Sigmoid colon (tissue), 7 donors: ENCODE data around the gene DMRTC2. TPM values are rescaled to one million over a fixed set of nuclear protein-coding genes. Genes with fewer than 3 reads are reported as not detected.

Experiments used
- DNase-seq: peaks from one replicate; pipeline ENCODE4 v3.0.0-alpha.2; 2019
- H3K27ac ChIP-seq, 4 donors: fragments of 200-600 bp; sonication (generic); one replicate each; pipeline ENCODE4 v1.5.1; 2016 to 2019; ENCODE audit warnings: mild to moderate bottlenecking in 1 of 4
- H3K27me3 ChIP-seq, 3 donors: fragments of 200-600 bp; sonication (generic); one replicate each; pipeline ENCODE4 v1.5.1; 2019; ENCODE audit warnings: mild to moderate bottlenecking in 1 of 3
- H3K36me3 ChIP-seq, 4 donors: fragments of 200-600 bp; sonication (generic); one replicate each; pipeline ENCODE4 v1.5.1; 2016 to 2019
- H3K4me1 ChIP-seq, 4 donors: fragments of 200-600 bp; sonication (generic); one replicate each; pipeline ENCODE4 v1.5.1; 2017 to 2019
- H3K4me3 ChIP-seq, 4 donors: fragments of 200-600 bp; sonication (generic); one replicate each; pipeline ENCODE4 v1.5.1; 2017 to 2019; ENCODE audit warnings: mild to moderate bottlenecking in 2 of 4, moderate library complexity in 1 of 4
- H3K9me3 ChIP-seq, 4 donors: fragments of 200-600 bp in 3 of 4; sonication (generic) in 3 of 4; one replicate each; pipeline versions ENCODE4 v1.5.1 to v1.6.1; 2013 to 2019
- EP300 ChIP-seq, 4 donors: sonication (generic); formaldehyde crosslinking; IDR thresholded peaks; one replicate each; pipeline ENCODE4 v1.6.1; 2017; ENCODE audit warnings: antibody characterized with exemption in 4 of 4
- POLR2A ChIP-seq, 2 donors: fragments of 450-650 bp; IDR thresholded peaks; one replicate each; pipeline ENCODE4 v1.6.1; 2016; ENCODE audit warnings: antibody characterized with exemption in 2 of 2, mild to moderate bottlenecking in 2 of 2, moderate library complexity in 2 of 2
- POLR2AphosphoS5 ChIP-seq, 4 donors: sonication (generic); formaldehyde crosslinking; IDR thresholded peaks; one replicate each; pipeline ENCODE4 v1.6.1; 2017; ENCODE audit warnings: antibody characterized with exemption in 4 of 4
- WGBS, 2 donors: extraction: QIAGEN DNeasy Blood & Tissue Kit; methylation state at CpG; one replicate each; pipeline ENCODE4 v1.1.7; 2013; 5-methylcytosine and 5-hydroxymethylcytosine counted together
- intact Hi-C: fragments of 100-400 bp; cut with DNase I; formaldehyde crosslinking; loops from one replicate; pipeline ENCODE4 v1.15.1; 2023
- polyA plus RNA-seq, 3 donors: library from polyadenylated mRNA; stranded (reverse); fragments of 200-250 nt; gene quantifications; one replicate each; pipeline ENCODE4 v1.2.3, GENCODE V29; 2013
- total RNA-seq, 4 donors: library from RNA; depleted of rRNA; stranded (reverse); fragments of >200 nt; gene quantifications; one replicate each; pipeline ENCODE4 v1.1.0, GENCODE V29; 2016
- TF ChIP-seq, protein P1 (sequence below), 4 experiments: fragments of 450-650 bp in 3 of 4; fragments of 200-600 bp in 1 of 4; IDR thresholded peaks; one replicate each; pipeline ENCODE4 v1.5.1; 2016 to 2019; ENCODE audit warnings: antibody characterized with exemption in 4 of 4, mild to moderate bottlenecking in 3 of 4, moderate library complexity in 2 of 4
- donor health status: healthy with polysubstance abuse.
- donor health status: Bipolar disorder and iron deficiency.
- donor health status: healthy.

The DMRTC2 gene
- total RNA-seq (not detected), polyA plus RNA-seq (not detected)

DNA sequence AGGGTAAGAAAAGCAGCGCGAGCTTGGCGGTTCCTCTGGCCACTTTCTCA is at the start of gene DMRTC2:
DMRTC2 (plus strand) TSS at position 42 of the 50 bp plus-strand sequence. CDS start 2,387 bp downstream, outside the sequence.
- DNase-seq = no peak
- Histone ChIP-seq H3K36me3 (no peaks in the 10 kb centered on the region), H3K27ac (no peak within 1 kb of the TSS), H3K4me1 (no peaks in the 10 kb centered on the region), H3K9me3 (peaks cover 0 to 5% (median 0%) of the 10 kb centered on the region in 4 donors), H3K4me3 (no peak within 1 kb of the TSS), H3K27me3 (peaks cover 0 to 20% (median 0%) of the 10 kb centered on the region in 3 donors)
- intact Hi-C loops = no loop called here
- 96 to 98% methylated on average over 3 of the region's 3 CpGs for WGBS, 2 donors
- TF ChIP-seq, protein P1, sequence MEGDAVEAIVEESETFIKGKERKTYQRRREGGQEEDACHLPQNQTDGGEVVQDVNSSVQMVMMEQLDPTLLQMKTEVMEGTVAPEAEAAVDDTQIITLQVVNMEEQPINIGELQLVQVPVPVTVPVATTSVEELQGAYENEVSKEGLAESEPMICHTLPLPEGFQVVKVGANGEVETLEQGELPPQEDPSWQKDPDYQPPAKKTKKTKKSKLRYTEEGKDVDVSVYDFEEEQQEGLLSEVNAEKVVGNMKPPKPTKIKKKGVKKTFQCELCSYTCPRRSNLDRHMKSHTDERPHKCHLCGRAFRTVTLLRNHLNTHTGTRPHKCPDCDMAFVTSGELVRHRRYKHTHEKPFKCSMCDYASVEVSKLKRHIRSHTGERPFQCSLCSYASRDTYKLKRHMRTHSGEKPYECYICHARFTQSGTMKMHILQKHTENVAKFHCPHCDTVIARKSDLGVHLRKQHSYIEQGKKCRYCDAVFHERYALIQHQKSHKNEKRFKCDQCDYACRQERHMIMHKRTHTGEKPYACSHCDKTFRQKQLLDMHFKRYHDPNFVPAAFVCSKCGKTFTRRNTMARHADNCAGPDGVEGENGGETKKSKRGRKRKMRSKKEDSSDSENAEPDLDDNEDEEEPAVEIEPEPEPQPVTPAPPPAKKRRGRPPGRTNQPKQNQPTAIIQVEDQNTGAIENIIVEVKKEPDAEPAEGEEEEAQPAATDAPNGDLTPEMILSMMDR (IDR thresholded peaks at IDR 0.05) = no peak
- TF ChIP-seq POLR2AphosphoS5 (IDR thresholded peaks at IDR 0.05) (no peak), POLR2A (IDR thresholded peaks at IDR 0.05) (no peak)

DNA sequence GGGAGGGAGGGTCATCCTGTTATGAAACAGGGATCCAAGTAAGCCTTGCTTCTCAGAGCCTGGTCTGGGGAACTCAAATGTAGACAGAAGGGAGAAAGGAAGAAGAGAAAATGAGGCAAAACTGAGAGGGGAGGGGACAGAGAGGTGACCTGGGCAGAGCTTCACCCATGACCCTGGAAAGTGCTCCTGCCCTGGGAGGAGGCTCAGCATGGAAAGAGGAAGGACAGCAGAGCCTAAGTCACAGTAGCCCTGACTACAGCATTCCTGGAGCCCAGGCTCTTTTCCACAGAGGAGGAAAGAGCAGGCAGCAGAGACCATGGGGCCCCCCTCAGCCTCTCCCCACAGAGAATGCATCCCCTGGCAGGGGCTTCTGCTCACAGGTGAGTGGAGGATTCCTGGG is 48.5 kb upstream of the DMRTC2 start, which contains the start of gene CEACAM3:
CEACAM3 (plus strand) TSS at position 226 of the 400 bp plus-strand sequence; CDS start at position 317, 91 bp downstream.
- Histone ChIP-seq H3K36me3 (no peaks in the 10 kb centered on the region), H3K4me1 (no peaks in the 10 kb centered on the region), H3K27ac (no peak within 1 kb of the TSS), H3K9me3 (no peaks in the 10 kb centered on the region), H3K27me3 (peaks cover 0 to 22% (median 4%) of the 10 kb centered on the region in 3 donors), H3K4me3 (no peak within 1 kb of the TSS)
- TF ChIP-seq POLR2AphosphoS5 (IDR thresholded peaks at IDR 0.05) (no peak), POLR2A (IDR thresholded peaks at IDR 0.05) (no peak), EP300 (IDR thresholded peaks at IDR 0.05) (no peak)
- TF ChIP-seq, protein P1 (IDR thresholded peaks at IDR 0.05) = no peak
- intact Hi-C loops = no loop called here
- no peak for DNase-seq

DNA sequence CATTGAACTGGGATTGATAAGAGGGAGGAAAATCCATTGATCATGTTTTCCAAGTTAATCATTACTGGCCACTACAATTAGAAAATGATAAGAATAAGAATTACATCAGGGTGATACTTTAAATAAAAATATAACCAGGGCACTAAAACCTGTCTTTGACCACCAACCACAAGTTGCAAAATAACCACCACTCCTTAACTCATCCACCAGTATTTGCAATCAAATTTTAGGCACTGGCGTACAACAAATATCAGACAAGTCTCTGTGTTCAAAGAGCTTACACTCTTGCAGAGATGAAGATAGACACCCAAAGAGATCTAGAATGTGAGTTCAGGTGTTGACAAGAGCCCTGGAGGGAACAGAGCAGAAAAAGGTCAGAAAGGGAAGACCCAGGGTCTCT is 47.9 kb upstream of the DMRTC2 start:
- WGBS, 2 donors = 88 to 92% methylated on average over 1 of the region's 1 CpG
- intact Hi-C loops = no loop called here
- Histone ChIP-seq H3K36me3 (no peaks in the 10 kb centered on the region), H3K9me3 (no peaks in the 10 kb centered on the region), H3K27ac (no peak overlapping the region), H3K4me3 (no peak overlapping the region), H3K4me1 (no peaks in the 10 kb centered on the region), H3K27me3 (peaks cover 0 to 22% (median 4%) of the 10 kb centered on the region in 3 donors)
- TF ChIP-seq POLR2AphosphoS5 (IDR thresholded peaks at IDR 0.05) (no peak), POLR2A (IDR thresholded peaks at IDR 0.05) (no peak), EP300 (IDR thresholded peaks at IDR 0.05) (no peak)
- TF ChIP-seq, protein P1 (IDR thresholded peaks at IDR 0.05) = no peak
- DNase-seq = no peak

DNA sequence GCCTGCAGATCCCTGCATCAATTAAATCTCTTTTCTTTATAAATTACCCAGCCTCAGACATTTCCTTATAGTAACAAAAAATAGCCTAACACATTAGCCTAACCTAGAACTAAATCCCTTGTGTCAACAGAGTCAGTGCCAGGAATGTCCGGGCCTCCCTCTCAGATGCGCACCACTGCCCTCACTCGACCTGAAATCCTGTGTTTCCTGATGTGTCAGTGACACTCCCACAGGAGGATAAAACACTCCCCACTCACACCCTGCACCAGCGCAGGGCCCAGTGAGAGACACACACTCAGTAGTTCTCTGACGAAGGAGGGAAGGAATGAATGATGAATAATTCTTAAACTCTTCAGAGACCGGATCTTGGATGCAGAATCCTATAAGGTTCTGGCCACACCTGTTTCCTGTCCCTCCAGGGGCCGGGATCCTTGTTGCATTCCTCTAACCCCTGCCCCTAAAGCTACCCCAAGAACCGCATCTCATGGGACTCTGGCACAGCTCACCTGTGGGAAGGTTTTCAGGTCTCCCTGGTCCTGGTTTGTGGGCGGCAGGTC is 45.3 kb upstream of the DMRTC2 start:
- Histone ChIP-seq H3K4me1 (no peaks in the 10 kb centered on the region), H3K27me3 (no peaks in the 10 kb centered on the region), H3K4me3 (no peak overlapping the region), H3K9me3 (no peaks in the 10 kb centered on the region), H3K27ac (no peak overlapping the region), H3K36me3 (no peaks in the 10 kb centered on the region)
- no peak for DNase-seq
- TF ChIP-seq POLR2A (IDR thresholded peaks at IDR 0.05) (no peak), EP300 (IDR thresholded peaks at IDR 0.05) (no peak), POLR2AphosphoS5 (IDR thresholded peaks at IDR 0.05) (no peak)
- TF ChIP-seq, protein P1 (IDR thresholded peaks at IDR 0.05) = no peak
- intact Hi-C loops = no loop called here
- WGBS, 2 donors = 47 to 65% methylated on average over 9 of the region's 9 CpGs

DNA sequence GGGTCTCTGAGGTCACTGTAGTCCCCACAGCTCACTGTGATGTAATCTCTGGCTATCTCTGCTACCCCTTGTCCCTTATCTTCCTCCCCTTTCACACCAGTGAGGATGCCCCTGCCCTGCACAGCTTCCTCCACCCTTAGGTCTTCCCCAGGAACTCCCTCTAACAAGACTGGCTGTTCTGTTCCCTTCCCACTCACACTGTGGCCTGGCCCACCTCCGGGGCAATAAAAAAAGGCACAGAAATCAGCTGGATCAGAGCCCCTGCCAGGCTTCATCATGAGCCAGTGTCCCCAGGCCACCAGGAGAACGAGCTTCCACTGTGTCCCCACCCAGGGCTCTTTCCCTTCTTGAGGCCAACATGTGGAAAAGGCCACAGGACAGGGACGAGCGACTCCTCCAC is 43.8 kb upstream of the DMRTC2 start:
- H3K27me3 ChIP-seq = no peaks in the 10 kb centered on the region
- no peaks in the 10 kb centered on the region for H3K4me1 ChIP-seq
- no peak overlapping the region for H3K4me3 ChIP-seq
- H3K36me3 ChIP-seq = no peaks in the 10 kb centered on the region
- no peaks in the 10 kb centered on the region for H3K9me3 ChIP-seq
- intact Hi-C loops = no loop called here
- DNase-seq = no peak
- TF ChIP-seq EP300 (IDR thresholded peaks at IDR 0.05) = no peak
- H3K27ac ChIP-seq = no peak overlapping the region
- WGBS, 2 donors = 85 to 89% methylated on average over 4 of the region's 4 CpGs
